Measurements from ENCODE around the gene LRGUK. TPM values are rescaled to one million over a fixed set of nuclear protein-coding genes. Genes with fewer than 3 reads are reported as not detected.

Gene LRGUK
- total and polyA plus RNA-seq, 2 donors (not counting 1 experiment from before 2014, with no cell fraction given) = 0.27 to 0.49 TPM

DNA sequence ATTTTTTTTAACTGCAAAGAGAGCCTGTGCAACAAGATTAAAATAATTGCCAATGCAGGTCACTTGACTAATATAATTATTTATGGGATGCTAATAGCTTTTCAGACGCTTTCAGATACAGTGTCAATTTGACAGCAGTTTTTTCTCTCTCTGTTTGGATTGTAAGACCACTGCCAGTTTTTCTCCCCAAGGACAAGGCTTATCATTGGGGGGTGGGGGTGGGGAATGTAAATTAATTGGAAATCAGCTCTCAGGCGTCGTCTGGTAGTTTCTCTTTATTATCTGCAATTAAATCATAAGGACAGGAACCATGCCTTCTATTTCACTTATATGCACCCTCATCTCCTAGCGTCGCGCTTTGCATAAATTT lies 559 bp upstream of the LRGUK start:
- 6% methylated on average over 3 of the region's 6 CpGs for WGBS (ENCODE audit: insufficient coverage)
- Histone ChIP-seq H3K4me1 (ENCODE audit: control insufficient read depth in 2 of 2, insufficient read depth in 2 of 2, low read length in 2 of 2) (peaks cover 8 to 14% of the 10 kb centered on the region in 2 donors), H3K27me3 (replicated peaks in 1 of 4; ENCODE audit: control extremely low read depth in 1 of 4, control insufficient read depth in 3 of 4, insufficient read depth in 4 of 4, low read length in 3 of 4) (peaks cover 0 to 5% (median 0%) of the 10 kb centered on the region in 4 experiments), H3K27ac (ENCODE audit: low read length in 2 of 2) (no peak overlapping the region), H2AFZ (ENCODE audit: insufficient read depth, low read depth, low read length, poor library complexity, severe bottlenecking) (peak overlapping the region; percentile 91), H3K9ac (ENCODE audit: low read length) (peak overlapping the region; percentile 71), H3K9me3 (ENCODE audit: control extremely low read depth in 1 of 3, control insufficient read depth in 2 of 3, insufficient read depth in 1 of 3, low read length in 2 of 3) (peaks cover 0 to 2% (median 0%) of the 10 kb centered on the region in 3 donors), H3K4me2 (replicated peaks; ENCODE audit: low read depth, low read length, poor library complexity, severe bottlenecking) (peak overlapping the region; percentile 87), H3K4me3 (ENCODE audit: control extremely low read depth in 1 of 5, extremely low read depth in 1 of 5, insufficient read depth in 1 of 5, low read depth in 2 of 5, low read length in 4 of 5) (peak overlapping the region; percentile 53 to 72 (median 67)), H4K20me1 (ENCODE audit: control insufficient read depth, insufficient read depth, low read length, poor library complexity, severe bottlenecking) (no peaks in the 10 kb centered on the region), H3K36me3 (replicated peaks in 1 of 2; ENCODE audit: control extremely low read depth in 1 of 2, control insufficient read depth in 1 of 2, extremely low read depth in 1 of 2, insufficient read depth in 2 of 2, low read length in 1 of 2) (no peaks in the 10 kb centered on the region), H3K79me2 (ENCODE audit: control insufficient read depth, insufficient read depth, low read length) (no peaks in the 10 kb centered on the region)
- peak overlapping the region; percentile 91 for H3K4me3 Mint-ChIP-seq
- H3K27ac Mint-ChIP-seq = no peak overlapping the region
- peaks cover 24% of the 10 kb centered on the region for H3K27me3 Mint-ChIP-seq
- POLR2A ChIA-PET = no interaction called here
- peaks cover 17% of the 10 kb centered on the region for H3K4me1 Mint-ChIP-seq
- CTCF ChIA-PET = interaction anchor here (1.1 to 2.6 kb wide), 4 partner anchors 12 to 190 kb away, joined by 4 to 15 read pairs (median 6); partner anchors contain the start of gene SLC35B4
- TF ChIP-seq, protein P1, sequence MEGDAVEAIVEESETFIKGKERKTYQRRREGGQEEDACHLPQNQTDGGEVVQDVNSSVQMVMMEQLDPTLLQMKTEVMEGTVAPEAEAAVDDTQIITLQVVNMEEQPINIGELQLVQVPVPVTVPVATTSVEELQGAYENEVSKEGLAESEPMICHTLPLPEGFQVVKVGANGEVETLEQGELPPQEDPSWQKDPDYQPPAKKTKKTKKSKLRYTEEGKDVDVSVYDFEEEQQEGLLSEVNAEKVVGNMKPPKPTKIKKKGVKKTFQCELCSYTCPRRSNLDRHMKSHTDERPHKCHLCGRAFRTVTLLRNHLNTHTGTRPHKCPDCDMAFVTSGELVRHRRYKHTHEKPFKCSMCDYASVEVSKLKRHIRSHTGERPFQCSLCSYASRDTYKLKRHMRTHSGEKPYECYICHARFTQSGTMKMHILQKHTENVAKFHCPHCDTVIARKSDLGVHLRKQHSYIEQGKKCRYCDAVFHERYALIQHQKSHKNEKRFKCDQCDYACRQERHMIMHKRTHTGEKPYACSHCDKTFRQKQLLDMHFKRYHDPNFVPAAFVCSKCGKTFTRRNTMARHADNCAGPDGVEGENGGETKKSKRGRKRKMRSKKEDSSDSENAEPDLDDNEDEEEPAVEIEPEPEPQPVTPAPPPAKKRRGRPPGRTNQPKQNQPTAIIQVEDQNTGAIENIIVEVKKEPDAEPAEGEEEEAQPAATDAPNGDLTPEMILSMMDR (IDR thresholded peaks at IDR 0.05) = no peak
- no peak for TF ChIP-seq EZH2 (IDR thresholded peaks at IDR 0.05; ENCODE audit: borderline replicate concordance, insufficient read depth, low read depth, low read length, poor library complexity, severe bottlenecking)
- DNase-seq (no peak), ATAC-seq (ENCODE audit: low read depth) (no peak)
- no peaks in the 10 kb centered on the region for H3K9me3 Mint-ChIP-seq (ENCODE audit: insufficient read depth)
- intact Hi-C loops (cut with micrococcal nuclease) = loop anchor here (2.0 to 5.0 kb wide), 2 partner anchors 42 to 1431 kb away; partner anchors contain the start of gene NUP205

DNA sequence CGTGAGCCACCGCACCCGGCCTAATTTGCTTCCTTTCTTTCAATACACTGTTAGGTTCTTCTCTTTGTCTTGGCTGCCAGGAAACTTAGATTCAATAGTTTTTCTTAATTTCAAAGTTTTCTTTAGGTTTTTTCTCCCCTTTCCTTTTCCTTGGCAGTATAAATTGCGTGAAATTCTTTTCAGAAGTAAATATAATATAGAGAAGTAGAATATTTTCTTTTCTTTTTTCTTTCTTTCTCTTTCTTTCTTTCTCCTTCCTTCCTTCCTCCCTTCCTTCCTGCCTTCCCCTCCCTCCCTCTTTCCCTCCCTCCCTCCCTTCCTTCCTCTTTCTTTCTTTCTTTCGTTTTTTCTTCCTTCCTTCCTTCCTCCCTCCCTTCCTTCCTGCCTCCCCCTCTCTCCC lies 1.7 kb downstream of the LRGUK start:
- H3K9me3 ChIP-seq (ENCODE audit: control extremely low read depth in 1 of 3, control insufficient read depth in 2 of 3, insufficient read depth in 1 of 3, low read length in 2 of 3) = peaks cover 0 to 2% (median 0%) of the 10 kb centered on the region in 3 donors
- H3K27me3 ChIP-seq (replicated peaks in 1 of 4; ENCODE audit: control extremely low read depth in 1 of 4, control insufficient read depth in 3 of 4, insufficient read depth in 4 of 4, low read length in 3 of 4) = peaks cover 0 to 5% (median 0%) of the 10 kb centered on the region in 4 experiments
- no peak overlapping the region for H3K27ac ChIP-seq (ENCODE audit: low read length in 2 of 2)
- TF ChIP-seq EZH2 (IDR thresholded peaks at IDR 0.05; ENCODE audit: borderline replicate concordance, insufficient read depth, low read depth, low read length, poor library complexity, severe bottlenecking) = no peak
- no peak overlapping the region for H3K4me3 Mint-ChIP-seq
- no peak overlapping the region for H3K4me2 ChIP-seq (replicated peaks; ENCODE audit: low read depth, low read length, poor library complexity, severe bottlenecking)
- H3K27me3 Mint-ChIP-seq = peaks cover 40% of the 10 kb centered on the region
- intact Hi-C loops (cut with micrococcal nuclease) = loop anchor here (5.0 kb wide), 1 partner anchor 1428 kb away; the partner anchor contains the start of gene NUP205
- no peak overlapping the region for H3K9ac ChIP-seq (ENCODE audit: low read length)
- no peak for ATAC-seq (ENCODE audit: low read depth)
- no peak for DNase-seq
- H3K36me3 ChIP-seq (replicated peaks in 1 of 2; ENCODE audit: control extremely low read depth in 1 of 2, control insufficient read depth in 1 of 2, extremely low read depth in 1 of 2, insufficient read depth in 2 of 2, low read length in 1 of 2) = no peaks in the 10 kb centered on the region
- POLR2A ChIA-PET = no interaction called here
- CTCF ChIA-PET = no interaction called here
- H3K4me1 ChIP-seq (ENCODE audit: control insufficient read depth in 2 of 2, insufficient read depth in 2 of 2, low read length in 2 of 2) = peaks cover 8 to 11% of the 10 kb centered on the region in 2 donors
- WGBS (ENCODE audit: insufficient coverage) = 75% methylated on average over 4 of the region's 5 CpGs
- H3K79me2 ChIP-seq (ENCODE audit: control insufficient read depth, insufficient read depth, low read length) = no peaks in the 10 kb centered on the region
- peaks cover 12% of the 10 kb centered on the region for H3K4me1 Mint-ChIP-seq
- H3K4me3 ChIP-seq (ENCODE audit: control extremely low read depth in 1 of 5, extremely low read depth in 1 of 5, insufficient read depth in 1 of 5, low read depth in 2 of 5, low read length in 4 of 5) = no peak overlapping the region
- no peaks in the 10 kb centered on the region for H4K20me1 ChIP-seq (ENCODE audit: control insufficient read depth, insufficient read depth, low read length, poor library complexity, severe bottlenecking)
- no peak overlapping the region for H3K27ac Mint-ChIP-seq
- H3K9me3 Mint-ChIP-seq (ENCODE audit: insufficient read depth) = no peaks in the 10 kb centered on the region
- no peak overlapping the region for H2AFZ ChIP-seq (ENCODE audit: insufficient read depth, low read depth, low read length, poor library complexity, severe bottlenecking)
